ENCODE results near the gene CCDC60.

CCDC60 gene

DNA sequence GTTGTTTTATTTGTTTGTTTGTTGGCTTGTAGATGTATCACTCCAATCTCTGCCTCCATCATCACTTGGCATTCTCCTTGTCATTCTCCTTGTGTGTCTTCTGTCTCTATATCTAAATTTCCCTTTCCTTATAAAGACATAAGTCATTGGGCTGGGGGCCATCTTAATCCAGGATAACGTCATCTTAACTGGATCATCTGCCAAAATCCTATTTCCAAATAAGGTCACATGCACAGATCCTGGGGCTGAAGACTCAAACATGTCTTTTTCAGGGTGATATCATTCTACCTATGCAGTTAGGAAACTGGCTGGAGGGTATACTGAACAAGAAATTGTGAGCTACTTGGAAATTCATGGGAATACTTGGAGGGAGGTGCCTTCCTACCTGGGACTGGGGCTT, 8.7 kb upstream of the CCDC60 start:
- TF ChIP-seq ZNF394 (tag by site-specific recombination; IDR thresholded peaks at IDR 0.05; ENCODE audit: borderline replicate concordance) (no peak), IKZF3 (tag by site-specific recombination; IDR thresholded peaks at IDR 0.05) (no peak), ZNF629 (tag by site-specific recombination; IDR thresholded peaks at IDR 0.05) (no peak), ZNF202 (tag by site-specific recombination; IDR thresholded peaks at IDR 0.05; ENCODE audit: borderline replicate concordance) (no peak), ZNF10 (tag by site-specific recombination; IDR thresholded peaks at IDR 0.05) (no peak), YY1 (tag by site-specific recombination; IDR thresholded peaks at IDR 0.05) (no peak), ZNF610 (tag by site-specific recombination; IDR thresholded peaks at IDR 0.05; ENCODE audit: borderline replicate concordance) (no peak), ZNF621 (tag by site-specific recombination; IDR thresholded peaks at IDR 0.05) (no peak)
- CTCF ChIA-PET: interaction anchor here (0.6 to 0.9 kb wide), 2 partner anchors 84 to 171 kb away, joined by 3 to 4 read pairs; no protein-coding TSS in a partner anchor
- POLR2A ChIA-PET: no interaction called here
- Histone ChIP-seq H3K27ac (ENCODE audit: extremely low read depth, low read depth, low read length) (no peak overlapping the region), H3K4me1 (ENCODE audit: control insufficient read depth, insufficient read depth, low read length) (no peaks in the 10 kb centered on the region), H3K9me3 (ENCODE audit: control insufficient read depth, insufficient read depth, low read depth, low read length) (no peaks in the 10 kb centered on the region), H3K4me3 (ENCODE audit: low read depth, low read length) (no peak overlapping the region), H3K36me3 (ENCODE audit: control insufficient read depth in 2 of 2, insufficient read depth in 1 of 2, low read length in 2 of 2) (no peaks in the 10 kb centered on the region)

GRCh38 chr12:119326341-119326740, 8.2 kb upstream of the CCDC60 start:
- CTCF ChIA-PET: interaction anchor here (0.6 to 0.9 kb wide), 2 partner anchors 84 to 170 kb away, joined by 3 to 4 read pairs; no protein-coding TSS in a partner anchor
- POLR2A ChIA-PET: no interaction called here
- H3K27ac ChIP-seq (ENCODE audit: extremely low read depth, low read depth, low read length): no peak overlapping the region
- H3K36me3 ChIP-seq (ENCODE audit: control insufficient read depth in 2 of 2, insufficient read depth in 1 of 2, low read length in 2 of 2): no peaks in the 10 kb centered on the region
- no peaks in the 10 kb centered on the region for H3K4me1 ChIP-seq (ENCODE audit: control insufficient read depth, insufficient read depth, low read length)
- TF ChIP-seq ZNF510 (tag by site-specific recombination; IDR thresholded peaks at IDR 0.05; ENCODE audit: insufficient replicate concordance) (no peak), ZNF16 (tag by site-specific recombination; IDR thresholded peaks at IDR 0.05; ENCODE audit: low read depth) (no peak), ZNF335 (tag by site-specific recombination; conservative IDR thresholded peaks at IDR 0.05) (no peak), ZNF529 (tag by site-specific recombination; IDR thresholded peaks at IDR 0.05; ENCODE audit: insufficient replicate concordance) (no peak), ZNF157 (tag by site-specific recombination; IDR thresholded peaks at IDR 0.05) (no peak), FEZF1 (tag by site-specific recombination; IDR thresholded peaks at IDR 0.05) (no peak), YY1 (tag by site-specific recombination; IDR thresholded peaks at IDR 0.05) (no peak), ZNF37A (tag by site-specific recombination; IDR thresholded peaks at IDR 0.05) (no peak)
- TF ChIP-seq, protein P1, sequence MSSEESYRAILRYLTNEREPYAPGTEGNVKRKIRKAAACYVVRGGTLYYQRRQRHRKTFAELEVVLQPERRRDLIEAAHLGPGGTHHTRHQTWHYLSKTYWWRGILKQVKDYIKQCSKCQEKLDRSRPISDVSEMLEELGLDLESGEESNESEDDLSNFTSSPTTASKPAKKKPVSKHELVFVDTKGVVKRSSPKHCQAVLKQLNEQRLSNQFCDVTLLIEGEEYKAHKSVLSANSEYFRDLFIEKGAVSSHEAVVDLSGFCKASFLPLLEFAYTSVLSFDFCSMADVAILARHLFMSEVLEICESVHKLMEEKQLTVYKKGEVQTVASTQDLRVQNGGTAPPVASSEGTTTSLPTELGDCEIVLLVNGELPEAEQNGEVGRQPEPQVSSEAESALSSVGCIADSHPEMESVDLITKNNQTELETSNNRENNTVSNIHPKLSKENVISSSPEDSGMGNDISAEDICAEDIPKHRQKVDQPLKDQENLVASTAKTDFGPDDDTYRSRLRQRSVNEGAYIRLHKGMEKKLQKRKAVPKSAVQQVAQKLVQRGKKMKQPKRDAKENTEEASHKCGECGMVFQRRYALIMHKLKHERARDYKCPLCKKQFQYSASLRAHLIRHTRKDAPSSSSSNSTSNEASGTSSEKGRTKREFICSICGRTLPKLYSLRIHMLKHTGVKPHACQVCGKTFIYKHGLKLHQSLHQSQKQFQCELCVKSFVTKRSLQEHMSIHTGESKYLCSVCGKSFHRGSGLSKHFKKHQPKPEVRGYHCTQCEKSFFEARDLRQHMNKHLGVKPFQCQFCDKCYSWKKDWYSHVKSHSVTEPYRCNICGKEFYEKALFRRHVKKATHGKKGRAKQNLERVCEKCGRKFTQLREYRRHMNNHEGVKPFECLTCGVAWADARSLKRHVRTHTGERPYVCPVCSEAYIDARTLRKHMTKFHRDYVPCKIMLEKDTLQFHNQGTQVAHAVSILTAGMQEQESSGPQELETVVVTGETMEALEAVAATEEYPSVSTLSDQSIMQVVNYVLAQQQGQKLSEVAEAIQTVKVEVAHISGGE (tag by site-specific recombination; conservative IDR thresholded peaks at IDR 0.05; ENCODE audit: low read depth): no peak
- no peak overlapping the region for H3K4me3 ChIP-seq (ENCODE audit: low read depth, low read length)
- no peaks in the 10 kb centered on the region for H3K9me3 ChIP-seq (ENCODE audit: control insufficient read depth, insufficient read depth, low read depth, low read length)

- no peak overlapping the region for H3K27ac ChIP-seq (ENCODE audit: extremely low read depth, low read depth, low read length)
- CTCF ChIA-PET: interaction anchor here (0.6 to 0.7 kb wide), 5 partner anchors 84 to 290 kb away, joined by 3 to 6 read pairs (median 4); no protein-coding TSS in a partner anchor
- no peaks in the 10 kb centered on the region for H3K9me3 ChIP-seq (ENCODE audit: control insufficient read depth, insufficient read depth, low read depth, low read length)
- no peaks in the 10 kb centered on the region for H3K36me3 ChIP-seq (ENCODE audit: control insufficient read depth in 2 of 2, insufficient read depth in 1 of 2, low read length in 2 of 2)
- no peak for TF ChIP-seq ZNF626 (tag by site-specific recombination; IDR thresholded peaks at IDR 0.05)
- POLR2A ChIA-PET: no interaction called here
- H3K4me1 ChIP-seq (ENCODE audit: control insufficient read depth, insufficient read depth, low read length): no peaks in the 10 kb centered on the region
- H3K4me3 ChIP-seq (ENCODE audit: low read depth, low read length): no peak overlapping the region
These were observed 7.1 kb upstream of the CCDC60 start for GRCh38 chr12:119327471-119327870.

Data from HEK293 (cell line).